Measurements from ENCODE around the gene CNTN4.

CNTN4 gene

GRCh38 chr3:2423143-2423542 lies 324.5 kb downstream of the CNTN4 start:
- no peak for DNase-seq

GRCh38 chr3:2441558-2441957 lies 342.9 kb downstream of the CNTN4 start:
- DNase-seq: no peak

GRCh38 chr3:2446146-2446545 lies 347.5 kb downstream of the CNTN4 start:
- DNase-seq: no peak

GRCh38 chr3:2452249-2452648 lies 353.6 kb downstream of the CNTN4 start:
- no peak for DNase-seq

GRCh38 chr3:2454865-2455264 lies 356.2 kb downstream of the CNTN4 start:
- no peak for DNase-seq

GRCh38 chr3:2456788-2457187 lies 358.1 kb downstream of the CNTN4 start:
- no peak for DNase-seq

GRCh38 chr3:2458816-2459215 lies 360.1 kb downstream of the CNTN4 start:
- DNase-seq: no peak

- DNase-seq: no peak
These were observed 367.2 kb downstream of the CNTN4 start for GRCh38 chr3:2465842-2466241.

- DNase-seq: no peak
These were observed 370.1 kb downstream of the CNTN4 start for GRCh38 chr3:2468816-2469215.

GRCh38 chr3:2476996-2477395 lies 378.3 kb downstream of the CNTN4 start:
- DNase-seq: no peak

GRCh38 chr3:2477620-2478019 lies 379.0 kb downstream of the CNTN4 start:
- DNase-seq: no peak

- no peak for DNase-seq
These were observed 385.7 kb downstream of the CNTN4 start for GRCh38 chr3:2484162-2485026.

GRCh38 chr3:2485027-2485375 lies 386.3 kb downstream of the CNTN4 start:
- no peak for DNase-seq

GRCh38 chr3:2495746-2496145 lies 397.1 kb downstream of the CNTN4 start:
- DNase-seq: no peak

- no peak for DNase-seq
These were observed 406.2 kb downstream of the CNTN4 start for GRCh38 chr3:2504912-2505311.

- DNase-seq: no peak
These were observed 408.1 kb downstream of the CNTN4 start for GRCh38 chr3:2506776-2507175.

GRCh38 chr3:2510591-2511145 lies 412.0 kb downstream of the CNTN4 start:
- no peak for DNase-seq

GRCh38 chr3:2511356-2511755 lies 412.7 kb downstream of the CNTN4 start:
- no peak for DNase-seq

GRCh38 chr3:2512881-2513280 lies 414.2 kb downstream of the CNTN4 start:
- no peak for DNase-seq

- no peak for DNase-seq
These were observed 415.3 kb downstream of the CNTN4 start for GRCh38 chr3:2513986-2514385.

- no peak for DNase-seq
These were observed 418.2 kb downstream of the CNTN4 start for GRCh38 chr3:2516762-2517441.

- no peak for DNase-seq
These were observed 419.0 kb downstream of the CNTN4 start for GRCh38 chr3:2517500-2518172.

- no peak for DNase-seq
These were observed 424.7 kb downstream of the CNTN4 start for GRCh38 chr3:2523281-2523836.

Data from activated CD4-positive, alpha-beta T cell treated with anti-CD3 and anti-CD28 coated beads for 48 hours (primary cell).